Astrocyte (in vitro differentiated cells and primary cell): ENCODE results near the gene TAMALIN. TPM values are rescaled to one million over a fixed set of nuclear protein-coding genes. Genes with fewer than 3 reads are reported as not detected.

ENCODE experiments used
- DNase-seq: peaks from one replicate; pipeline ENCODE4 v3.0.0-alpha.2; 2010; ENCODE audit warnings: low read depth
- FAIRE-seq: peaks from 2 replicates; lab custom pipeline; 2011; peaks lifted over from hg19 to GRCh38; lab: Jason Lieb, UNC
- H2AFZ ChIP-seq: 2 replicates; pipeline ENCODE4 v1.6.0; 2012; ENCODE audit warnings: low read depth, low read length, inconsistent platforms
- H3K27ac ChIP-seq: 2 replicates; pipeline ENCODE4 v1.5.1; 2011; ENCODE audit warnings: low read depth, low read length, inconsistent platforms
- H3K27me3 ChIP-seq: 2 replicates; pipeline ENCODE4 v1.6.0; 2011; ENCODE audit warnings: low read length, inconsistent platforms; ENCODE audit not compliant: insufficient read depth
- H3K36me3 ChIP-seq: 2 replicates; pipeline ENCODE4 v1.5.1; 2011; ENCODE audit warnings: low read length, inconsistent platforms; ENCODE audit not compliant: insufficient read depth
- H3K4me1 ChIP-seq: 2 replicates; pipeline ENCODE4 v1.5.1; 2011; ENCODE audit warnings: low read length, inconsistent platforms; ENCODE audit not compliant: insufficient read depth
- H3K4me2 ChIP-seq: 2 replicates; pipeline ENCODE4 v1.6.0; 2012; ENCODE audit warnings: low read length, inconsistent platforms
- H3K4me3 ChIP-seq: 2 replicates; pipeline ENCODE4 v1.5.1; 2011; ENCODE audit warnings: low read depth, mild to moderate bottlenecking, low read length, inconsistent platforms; ENCODE audit not compliant: insufficient read depth
- H3K79me2 ChIP-seq: 2 replicates; pipeline ENCODE4 v1.6.0; 2012; ENCODE audit warnings: mild to moderate bottlenecking, low read length, inconsistent platforms; ENCODE audit not compliant: insufficient read depth
- H3K9ac ChIP-seq: 2 replicates; pipeline ENCODE4 v1.6.0; 2012; ENCODE audit warnings: mild to moderate bottlenecking, low read length, inconsistent platforms
- H3K9me3 ChIP-seq: 2 replicates; pipeline ENCODE4 v1.5.1; 2012; ENCODE audit warnings: low read depth, mild to moderate bottlenecking, low read length, inconsistent platforms; ENCODE audit not compliant: insufficient read depth
- H4K20me1 ChIP-seq: 2 replicates; pipeline ENCODE4 v1.6.0; 2012; ENCODE audit warnings: low read length, inconsistent platforms; ENCODE audit not compliant: insufficient read depth
- H3K27ac Mint-ChIP-seq: one replicate; pipeline ENCODE4 v1.8.0; 2021; ENCODE audit warnings: mild to moderate bottlenecking, mixed read lengths; ENCODE audit not compliant: unreplicated experiment
- H3K27me3 Mint-ChIP-seq: one replicate; pipeline ENCODE4 v1.8.0; 2021; ENCODE audit warnings: low read depth, mixed read lengths; ENCODE audit not compliant: unreplicated experiment
- H3K36me3 Mint-ChIP-seq: one replicate; pipeline ENCODE4 v1.8.0; 2021; ENCODE audit warnings: low read depth, mixed read lengths; ENCODE audit not compliant: unreplicated experiment
- H3K4me1 Mint-ChIP-seq: one replicate; pipeline ENCODE4 v1.8.0; 2021; ENCODE audit warnings: low read depth, mixed read lengths; ENCODE audit not compliant: unreplicated experiment
- H3K4me3 Mint-ChIP-seq: one replicate; pipeline ENCODE4 v1.8.0; 2021; ENCODE audit warnings: mild to moderate bottlenecking, moderate library complexity, mixed read lengths; ENCODE audit not compliant: unreplicated experiment
- H3K9me3 Mint-ChIP-seq: one replicate; pipeline ENCODE4 v1.8.0; 2021; ENCODE audit warnings: mild to moderate bottlenecking, mixed read lengths; ENCODE audit not compliant: unreplicated experiment
- CTCF ChIP-seq: IDR thresholded peaks from 2 replicates; pipeline ENCODE4 v1.5.1; 2011; ENCODE audit warnings: low read depth, mild to moderate bottlenecking, inconsistent platforms, low read length, moderate library complexity; ENCODE audit not compliant: insufficient read depth
- EZH2 ChIP-seq: IDR thresholded peaks from 2 replicates; pipeline ENCODE4 v1.6.1; 2012; ENCODE audit warnings: mild to moderate bottlenecking, low read length, inconsistent platforms; ENCODE audit not compliant: insufficient read depth
- total RNA-seq: library from RNA; stranded (reverse); gene quantifications from 2 replicates; pipeline ENCODE4 v1.2.1, GENCODE V29; 2021

Gene TAMALIN
- total RNA-seq, 1 donor from 2014 or later: 9.6 TPM

DNA sequence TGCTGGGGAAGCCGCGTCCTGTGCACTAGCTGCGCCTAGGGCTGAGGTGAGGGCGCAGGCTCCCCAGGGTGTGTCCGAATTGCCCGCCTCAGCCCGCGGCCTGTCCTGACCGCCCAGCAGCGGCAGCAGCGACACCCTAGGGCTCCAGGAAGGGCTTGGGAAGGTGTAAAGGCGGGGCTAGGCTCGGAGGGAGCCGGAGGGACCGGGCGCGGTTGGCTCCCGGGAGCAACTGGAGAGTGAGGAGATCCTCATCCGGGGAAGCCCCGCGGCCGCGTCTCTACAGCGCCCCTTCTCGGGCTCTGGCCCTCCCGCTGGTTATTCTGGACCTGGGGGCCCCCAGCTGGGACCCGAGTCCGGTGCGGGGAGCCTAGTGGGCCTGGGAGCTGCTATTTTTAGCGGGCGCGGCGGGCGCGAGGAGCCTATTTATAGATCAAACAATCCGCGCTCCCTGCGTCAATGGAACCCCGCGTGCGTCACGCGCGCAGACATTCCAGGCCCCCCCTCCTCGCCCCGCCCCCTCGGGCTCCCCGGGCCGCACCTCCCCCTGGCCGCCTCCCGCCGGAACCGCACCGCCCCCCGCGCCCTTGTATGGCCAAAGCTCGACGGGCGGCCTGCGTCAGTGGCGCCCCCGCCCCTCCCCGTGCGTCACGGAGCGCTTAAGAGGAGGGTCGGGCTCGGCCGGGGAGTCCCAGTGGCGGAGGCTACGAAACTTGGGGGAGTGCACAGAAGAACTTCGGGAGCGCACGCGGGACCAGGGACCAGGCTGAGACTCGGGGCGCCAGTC is 44.2 kb downstream of the TAMALIN start, which contains the start of gene NR4A1:
Gene NR4A1, plus strand, starts transcription at position 685 of the 784 bp plus-strand sequence. CDS start 2,887 bp downstream, outside the sequence.
- Histone ChIP-seq H3K9ac (peak within 1 kb of the TSS; percentile 97), H3K27ac (peak within 1 kb of the TSS; percentile 83), H3K4me1 (peaks cover 14% of the 10 kb centered on the region), H3K9me3 (no peaks in the 10 kb centered on the region), H3K4me3 (peak within 1 kb of the TSS; percentile 75), H3K79me2 (no peaks in the 10 kb centered on the region), H2AFZ (peak within 1 kb of the TSS; percentile 76), H3K27me3 (no peaks in the 10 kb centered on the region), H3K36me3 (no peaks in the 10 kb centered on the region), H4K20me1 (peaks cover 26% of the 10 kb centered on the region), H3K4me2 (peak within 1 kb of the TSS; percentile 96)
- no peaks in the 10 kb centered on the region for H3K36me3 Mint-ChIP-seq
- TF ChIP-seq CTCF: no peak
- no peak for TF ChIP-seq EZH2
- DNase-seq: peak; percentile 87
- H3K4me1 Mint-ChIP-seq: peaks cover 4% of the 10 kb centered on the region
- H3K9me3 Mint-ChIP-seq: no peaks in the 10 kb centered on the region
- peak within 1 kb of the TSS; percentile 82 for H3K4me3 Mint-ChIP-seq
- FAIRE-seq: no peak
- peaks cover 26% of the 10 kb centered on the region for H3K27me3 Mint-ChIP-seq
- H3K27ac Mint-ChIP-seq: peak within 1 kb of the TSS; percentile 89

- no peak for DNase-seq
- Histone ChIP-seq H3K4me3 (no peak overlapping the region), H3K9me3 (no peaks in the 10 kb centered on the region), H4K20me1 (peaks cover 32% of the 10 kb centered on the region), H3K36me3 (no peaks in the 10 kb centered on the region), H2AFZ (no peak overlapping the region), H3K79me2 (no peaks in the 10 kb centered on the region), H3K4me1 (peaks cover 14% of the 10 kb centered on the region), H3K4me2 (peak overlapping the region; percentile 96), H3K9ac (peak overlapping the region; percentile 92), H3K27ac (no peak overlapping the region), H3K27me3 (no peaks in the 10 kb centered on the region)
- no peak overlapping the region for H3K4me3 Mint-ChIP-seq
- TF ChIP-seq CTCF (no peak), EZH2 (no peak)
- H3K27ac Mint-ChIP-seq: no peak overlapping the region
- H3K27me3 Mint-ChIP-seq: peaks cover 26% of the 10 kb centered on the region
- H3K9me3 Mint-ChIP-seq: no peaks in the 10 kb centered on the region
- no peak for FAIRE-seq
- peaks cover 4% of the 10 kb centered on the region for H3K4me1 Mint-ChIP-seq
- H3K36me3 Mint-ChIP-seq: no peaks in the 10 kb centered on the region
These were observed 45.9 kb downstream of the TAMALIN start for GRCh38 chr12:52052468-52053186.
